Measurements from ENCODE around the gene NT5C3A. TPM values are rescaled to one million over a fixed set of nuclear protein-coding genes. Genes with fewer than 3 reads are reported as not detected.
"Not testable (repeated sequence)": the region's sequence is repeated elsewhere in the genome, so short reads cannot be mapped to it uniquely, and the experiment has no call there.

The NT5C3A gene
- total and polyA plus RNA-seq, 7 experiments from 2014 or later: 36.6 to 64.8 (median 48.5) TPM

DNA sequence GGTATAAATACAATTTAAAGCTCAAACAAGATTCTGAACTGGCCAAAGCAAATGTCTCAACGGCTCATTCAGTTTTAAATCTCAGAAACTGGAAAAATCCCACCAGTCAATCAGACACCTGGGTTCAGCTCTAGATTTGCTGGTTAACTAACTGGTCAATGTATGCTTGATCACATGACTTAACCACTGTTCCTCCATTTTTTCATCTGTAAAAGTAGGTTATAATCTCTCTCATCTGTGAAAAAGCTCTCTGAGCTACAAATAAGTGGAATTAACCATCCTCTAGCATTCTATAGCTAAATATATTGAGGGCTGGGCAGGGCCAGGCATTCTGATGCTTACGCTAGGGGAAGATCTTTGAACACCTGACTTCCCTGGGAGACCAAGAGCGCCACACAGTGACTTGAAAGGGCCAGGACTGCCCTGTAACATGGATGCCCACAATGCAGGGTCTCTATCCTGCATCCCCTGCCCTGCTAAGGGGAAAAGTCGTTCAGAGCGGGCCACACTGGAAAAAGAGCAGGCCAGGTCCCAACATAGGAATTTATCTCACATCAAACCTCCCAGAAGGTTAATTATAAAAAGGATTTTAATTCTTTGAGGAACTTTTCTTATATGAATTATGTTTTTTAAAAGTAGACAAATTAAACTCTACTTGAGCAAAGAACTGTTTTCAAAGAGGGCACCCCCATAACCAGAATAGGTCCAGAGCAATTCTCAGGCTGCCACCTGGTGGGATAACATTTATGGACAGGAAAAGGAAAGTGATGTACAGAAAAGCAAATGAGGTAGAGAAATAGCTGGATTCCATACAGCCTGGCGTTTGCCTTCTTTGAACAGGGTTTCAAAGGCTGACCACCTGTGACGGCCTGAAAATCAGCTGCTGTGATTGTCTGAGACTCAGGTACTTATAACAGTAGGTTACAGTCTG is 44.8 kb upstream of the NT5C3A start:
- ATAC-seq: peak; percentile 19
- H3K36me3 Mint-ChIP-seq: peaks cover 0 to 5% (median 4%) of the 10 kb centered on the region in 5 donors
- Histone ChIP-seq H3K27me3 (ENCODE audit: control insufficient read depth in 2 of 2, insufficient read depth in 2 of 2, low read length in 2 of 2) (no peaks in the 10 kb centered on the region), H3K4me3 (ENCODE audit: low read length) (peak overlapping the region; percentile 83), H3K36me3 (ENCODE audit: control insufficient read depth in 2 of 3, insufficient read depth in 3 of 3, low read length in 3 of 3) (peaks cover 0 to 14% (median 0%) of the 10 kb centered on the region in 3 experiments), H3K4me1 (ENCODE audit: control insufficient read depth in 2 of 2, insufficient read depth in 2 of 2, low read length in 2 of 2) (peaks cover 21 to 23% of the 10 kb centered on the region in 2 donors), H3K9me3 (ENCODE audit: control insufficient read depth in 2 of 3, low read length in 3 of 3) (no peaks in the 10 kb centered on the region), H3K27ac (ENCODE audit: low read depth, low read length) (peak overlapping the region; percentile 86)
- POLR2A ChIA-PET: interaction anchor here (0.6 to 3.4 kb wide), 3 partner anchors 20 to 168 kb away, joined by 3 to 15 read pairs (median 4); partner anchors contain the start of gene NT5C3A
- peaks cover 0 to 2% (median 0%) of the 10 kb centered on the region in 11 donors for H3K9me3 Mint-ChIP-seq
- peaks cover 33 to 69% (median 54%) of the 10 kb centered on the region in 7 donors for H3K4me1 Mint-ChIP-seq
- CTCF ChIA-PET: interaction anchor here (0.6 to 4.8 kb wide), 14 partner anchors 9 to 307 kb away, joined by 3 to 32 read pairs (median 4); partner anchors contain the start of genes BBS9 and NT5C3A
- H3K27ac Mint-ChIP-seq: peak overlapping the region in 7 of 9 donors; percentile 46 to 84 (median 73)
- H3K27me3 Mint-ChIP-seq: peaks cover 0 to 25% (median 7%) of the 10 kb centered on the region in 5 donors
- H3K4me3 Mint-ChIP-seq: peak overlapping the region; percentile 83 to 96 (median 90)
- DNase-seq: peak in 8 of 9 donors; percentile 15 to 60 (median 30)
- intact Hi-C loops (cut with micrococcal nuclease): loop anchor here (1.0 to 5.0 kb wide), 13 partner anchors 15 to 613 kb away; partner anchors contain the start of genes AVL9 (in 1 of the 2) and KBTBD2 (in 1 of the 2)

DNA sequence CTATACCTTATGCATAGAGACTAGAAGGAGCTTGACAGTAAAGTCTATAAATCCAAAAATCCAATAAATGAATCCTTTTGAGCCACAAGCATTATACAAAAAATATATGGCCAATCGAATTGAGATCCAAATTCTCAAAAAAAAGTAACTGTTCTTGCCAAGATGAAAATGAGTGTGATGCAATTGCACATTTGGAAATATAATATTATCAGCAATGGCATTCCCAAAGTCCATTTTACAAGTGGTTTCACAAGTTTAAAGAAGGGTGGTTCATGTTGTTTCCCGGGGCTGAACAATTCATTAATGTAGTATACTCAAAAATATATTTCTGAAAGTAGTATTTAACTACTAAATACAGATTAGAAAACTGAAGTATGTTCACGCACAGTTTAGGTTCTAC is 39.3 kb upstream of the NT5C3A start:
- CTCF ChIA-PET: no interaction called here
- no peaks in the 10 kb centered on the region for H3K27me3 Mint-ChIP-seq
- Histone ChIP-seq H3K4me3 (ENCODE audit: low read length) (no peak overlapping the region), H3K4me1 (ENCODE audit: control insufficient read depth in 2 of 2, insufficient read depth in 2 of 2, low read length in 2 of 2) (peaks cover 5 to 7% of the 10 kb centered on the region in 2 donors), H3K36me3 (ENCODE audit: control insufficient read depth in 2 of 3, insufficient read depth in 3 of 3, low read length in 3 of 3) (peaks cover 0 to 53% (median 3%) of the 10 kb centered on the region in 3 experiments), H3K27ac (ENCODE audit: low read depth, low read length) (no peak overlapping the region), H3K9me3 (ENCODE audit: control insufficient read depth in 2 of 3, low read length in 3 of 3) (no peaks in the 10 kb centered on the region), H3K27me3 (ENCODE audit: control insufficient read depth in 2 of 2, insufficient read depth in 2 of 2, low read length in 2 of 2) (no peaks in the 10 kb centered on the region)
- H3K27ac Mint-ChIP-seq: no peak overlapping the region
- peaks cover 3 to 24% (median 5%) of the 10 kb centered on the region in 5 donors for H3K36me3 Mint-ChIP-seq
- DNase-seq (no peak), ATAC-seq (no peak)
- intact Hi-C loops (cut with micrococcal nuclease): no loop called here
- H3K9me3 Mint-ChIP-seq: no peaks in the 10 kb centered on the region
- no peak overlapping the region for H3K4me3 Mint-ChIP-seq
- POLR2A ChIA-PET: interaction anchor here (0.6 kb wide), 1 partner anchor 743 kb away, joined by 3 read pairs; no protein-coding TSS in a partner anchor
- H3K4me1 Mint-ChIP-seq: peaks cover 13 to 54% (median 36%) of the 10 kb centered on the region in 7 donors

DNA sequence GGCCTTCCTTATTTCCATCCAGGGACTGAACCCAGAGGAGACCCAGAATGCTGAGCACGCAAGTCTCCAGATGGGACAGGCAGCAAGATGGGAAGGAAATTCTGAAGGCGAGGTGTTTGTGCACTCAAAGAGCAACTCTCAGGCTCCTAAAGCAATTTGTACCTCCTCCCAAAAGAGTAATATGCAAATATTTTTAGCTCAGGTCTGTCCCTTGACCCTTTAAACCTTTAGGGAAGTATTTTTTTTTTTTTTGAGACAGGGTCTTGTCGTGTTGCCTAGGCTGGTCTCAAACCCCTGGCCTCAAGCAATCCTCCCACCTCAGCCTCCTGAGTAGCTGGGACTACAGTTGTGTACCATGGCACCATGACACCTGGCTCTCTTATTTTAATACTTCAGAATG is 38.2 kb upstream of the NT5C3A start:
- Mint-ChIP-seq H3K27ac (peak overlapping the region in 3 of 9 donors; percentile 22 to 69 (median 36)), H3K27me3 (no peaks in the 10 kb centered on the region), H3K4me1 (peaks cover 6 to 43% (median 24%) of the 10 kb centered on the region in 7 donors), H3K9me3 (no peaks in the 10 kb centered on the region), H3K4me3 (no peak overlapping the region), H3K36me3 (peaks cover 5 to 36% (median 7%) of the 10 kb centered on the region in 5 donors)
- ATAC-seq (no peak), DNase-seq (no peak)
- Histone ChIP-seq H3K27me3 (ENCODE audit: control insufficient read depth in 2 of 2, insufficient read depth in 2 of 2, low read length in 2 of 2) (no peaks in the 10 kb centered on the region), H3K4me1 (ENCODE audit: control insufficient read depth in 2 of 2, insufficient read depth in 2 of 2, low read length in 2 of 2) (peaks cover 0 to 4% of the 10 kb centered on the region in 2 donors), H3K36me3 (ENCODE audit: control insufficient read depth in 2 of 3, insufficient read depth in 3 of 3, low read length in 3 of 3) (peaks cover 3 to 65% (median 8%) of the 10 kb centered on the region in 3 experiments), H3K27ac (ENCODE audit: low read depth, low read length) (no peak overlapping the region), H3K4me3 (ENCODE audit: low read length) (no peak overlapping the region), H3K9me3 (ENCODE audit: control insufficient read depth in 2 of 3, low read length in 3 of 3) (no peaks in the 10 kb centered on the region)
- ChIA-PET CTCF (interaction anchor here (1.9 kb wide), 1 partner anchor 255 kb away, joined by 6 read pairs; no protein-coding TSS in a partner anchor), POLR2A (interaction anchor here (0.7 kb wide), 1 partner anchor 11 kb away, joined by 3 read pairs; no protein-coding TSS in a partner anchor)
- intact Hi-C loops (cut with micrococcal nuclease): no loop called here

DNA sequence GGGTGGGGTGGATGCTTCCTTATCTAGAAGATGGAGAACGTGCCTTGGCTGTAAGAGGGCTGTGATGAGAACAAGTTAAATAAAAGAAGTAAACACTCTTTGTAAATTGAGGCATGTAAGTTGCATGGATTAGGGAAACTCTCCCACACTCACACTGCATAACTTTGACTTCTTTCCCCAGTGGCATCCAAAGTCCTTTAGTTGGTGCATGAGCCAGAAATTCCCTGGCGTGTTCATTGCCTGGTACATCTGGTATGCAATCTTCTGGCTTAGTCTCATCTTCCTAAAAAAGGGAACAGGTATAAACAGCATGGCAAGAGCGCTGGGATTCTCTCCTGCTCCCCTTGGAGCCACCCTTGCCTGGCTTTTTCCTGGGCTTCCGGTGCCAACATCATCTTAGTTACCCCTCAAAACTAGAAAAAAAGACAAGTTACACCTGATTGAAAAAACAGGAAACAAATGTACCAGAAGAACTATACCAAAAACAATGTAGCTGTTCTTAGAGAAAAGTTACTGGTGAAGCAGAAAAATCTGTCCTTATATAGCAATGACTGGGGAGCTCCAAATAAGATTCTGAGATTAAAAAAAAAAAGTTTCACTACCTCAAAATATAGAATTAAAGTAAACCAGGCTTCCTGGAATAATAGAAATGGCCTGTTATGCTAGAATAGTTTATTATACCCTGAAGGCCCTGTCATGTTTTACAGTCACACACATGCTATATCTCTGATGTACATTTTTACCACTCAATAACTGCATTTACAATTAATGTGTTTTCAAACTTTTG is 36.8 kb upstream of the NT5C3A start:
- no peak overlapping the region for H3K4me3 ChIP-seq (ENCODE audit: low read length)
- H3K4me1 ChIP-seq (ENCODE audit: control insufficient read depth in 2 of 2, insufficient read depth in 2 of 2, low read length in 2 of 2): no peaks in the 10 kb centered on the region
- intact Hi-C loops (cut with micrococcal nuclease): no loop called here
- Mint-ChIP-seq H3K9me3 (no peaks in the 10 kb centered on the region), H3K36me3 (peaks cover 9 to 39% (median 11%) of the 10 kb centered on the region in 5 donors), H3K27me3 (no peaks in the 10 kb centered on the region), H3K4me1 (peaks cover 0 to 28% (median 13%) of the 10 kb centered on the region in 7 donors), H3K27ac (peak overlapping the region in 4 of 9 donors; percentile 5 to 84 (median 70)), H3K4me3 (no peak overlapping the region)
- H3K27ac ChIP-seq (ENCODE audit: low read depth, low read length): no peak overlapping the region
- ChIA-PET CTCF (interaction anchor here (1.9 kb wide), 1 partner anchor 253 kb away, joined by 6 read pairs; no protein-coding TSS in a partner anchor), POLR2A (no interaction called here)
- ATAC-seq: no peak
- no peak for DNase-seq
- H3K9me3 ChIP-seq (ENCODE audit: control insufficient read depth in 2 of 3, low read length in 3 of 3): no peaks in the 10 kb centered on the region
- H3K36me3 ChIP-seq (ENCODE audit: control insufficient read depth in 2 of 3, insufficient read depth in 3 of 3, low read length in 3 of 3): peaks cover 3 to 71% (median 8%) of the 10 kb centered on the region in 3 experiments
- no peaks in the 10 kb centered on the region for H3K27me3 ChIP-seq (ENCODE audit: control insufficient read depth in 2 of 2, insufficient read depth in 2 of 2, low read length in 2 of 2)

DNA sequence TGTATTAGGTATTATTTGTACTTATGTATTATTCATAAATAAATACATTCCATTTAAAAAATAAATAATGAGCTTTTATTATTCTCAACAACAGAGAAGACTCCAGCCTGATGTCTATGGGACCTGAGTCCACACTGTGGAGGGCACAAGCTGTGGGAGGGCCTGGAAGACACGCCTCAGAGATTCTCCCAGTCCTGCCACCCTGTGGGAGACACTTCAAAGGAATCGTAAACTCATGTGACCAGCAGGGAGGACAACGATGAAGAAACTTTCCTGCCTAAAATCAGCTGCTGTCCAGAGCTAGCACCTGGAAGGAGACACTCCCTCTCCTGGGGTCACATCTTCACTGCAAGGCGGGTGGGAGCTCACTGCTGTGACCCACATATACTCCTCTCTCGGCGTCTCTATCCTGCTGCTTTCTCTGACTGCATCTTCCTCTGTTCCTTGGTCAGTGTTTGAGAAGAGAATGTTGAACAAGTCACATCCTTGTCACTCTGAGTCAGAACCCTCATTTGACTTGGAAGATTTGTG is 32.2 kb upstream of the NT5C3A start:
- peak overlapping the region in 1 of 9 donors; percentile 1 for H3K27ac Mint-ChIP-seq
- intact Hi-C loops (cut with micrococcal nuclease): not testable (repeated sequence)
- peaks cover 3 to 64% (median 8%) of the 10 kb centered on the region in 3 experiments for H3K36me3 ChIP-seq (ENCODE audit: control insufficient read depth in 2 of 3, insufficient read depth in 3 of 3, low read length in 3 of 3)

DNA sequence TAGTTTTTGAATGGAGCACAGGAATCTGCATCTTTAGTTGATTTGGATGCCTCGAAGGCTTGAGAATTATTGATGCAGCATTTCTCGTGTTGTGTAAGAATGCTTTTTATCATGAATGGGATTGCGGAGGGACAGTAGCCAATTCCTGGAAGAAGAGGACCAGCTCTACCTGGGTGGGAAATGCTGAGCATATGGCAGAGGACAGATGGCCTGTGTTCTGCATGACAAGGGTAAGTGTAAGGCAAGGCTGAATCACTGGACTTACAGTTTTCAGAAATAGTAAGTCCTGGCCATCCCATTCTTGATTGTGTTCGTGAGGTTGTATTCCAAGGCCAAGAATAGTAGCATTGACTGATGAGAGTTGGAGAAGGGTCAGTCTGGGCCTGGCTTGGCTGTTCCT is 30.7 kb upstream of the NT5C3A start:
- peaks cover 6 to 36% (median 16%) of the 10 kb centered on the region in 5 donors for H3K36me3 Mint-ChIP-seq
- H3K27me3 ChIP-seq (ENCODE audit: control insufficient read depth in 2 of 2, insufficient read depth in 2 of 2, low read length in 2 of 2): no peaks in the 10 kb centered on the region
- no peak overlapping the region for H3K4me3 Mint-ChIP-seq
- no peak overlapping the region for H3K4me3 ChIP-seq (ENCODE audit: low read length)
- no peaks in the 10 kb centered on the region for H3K9me3 Mint-ChIP-seq
- POLR2A ChIA-PET: no interaction called here
- no peaks in the 10 kb centered on the region for H3K4me1 Mint-ChIP-seq
- no peak for ATAC-seq
- H3K36me3 ChIP-seq (ENCODE audit: control insufficient read depth in 2 of 3, insufficient read depth in 3 of 3, low read length in 3 of 3): peaks cover 3 to 48% (median 8%) of the 10 kb centered on the region in 3 experiments
- no peak for DNase-seq
- CTCF ChIA-PET: no interaction called here
- H3K9me3 ChIP-seq (ENCODE audit: control insufficient read depth in 2 of 3, low read length in 3 of 3): no peaks in the 10 kb centered on the region
- no peak overlapping the region for H3K27ac ChIP-seq (ENCODE audit: low read depth, low read length)
- no peaks in the 10 kb centered on the region for H3K4me1 ChIP-seq (ENCODE audit: control insufficient read depth in 2 of 2, insufficient read depth in 2 of 2, low read length in 2 of 2)
- intact Hi-C loops (cut with micrococcal nuclease): loop anchor here in 1 of 2 donors (2.0 kb wide), 1 partner anchor 16 kb away; the partner anchor contains the start of gene RP9
- peak overlapping the region in 3 of 9 donors; percentile 2 to 72 (median 19) for H3K27ac Mint-ChIP-seq
- H3K27me3 Mint-ChIP-seq: no peaks in the 10 kb centered on the region

More for the DNA sequence above, 32.2 kb upstream of the NT5C3A start:
- H3K4me1 Mint-ChIP-seq; H3K9me3 Mint-ChIP-seq; H3K9me3 ChIP-seq (ENCODE audit: control insufficient read depth in 2 of 3, low read length in 3 of 3); POLR2A ChIA-PET; H3K27me3 Mint-ChIP-seq; H3K27ac ChIP-seq (ENCODE audit: low read depth, low read length); H3K4me3 Mint-ChIP-seq; CTCF ChIA-PET; ATAC-seq; H3K4me3 ChIP-seq (ENCODE audit: low read length); H3K27me3 ChIP-seq (ENCODE audit: control insufficient read depth in 2 of 2, insufficient read depth in 2 of 2, low read length in 2 of 2); DNase-seq; H3K4me1 ChIP-seq (ENCODE audit: control insufficient read depth in 2 of 2, insufficient read depth in 2 of 2, low read length in 2 of 2): not testable (repeated sequence)
- H3K36me3 Mint-ChIP-seq: peaks cover 6 to 45% (median 16%) of the 10 kb centered on the region in 5 donors

Data from naive thymus-derived CD4-positive, alpha-beta T cell (primary cell).